Activated naive CD8-positive, alpha-beta T cell treated with anti-CD3 and anti-CD28 coated beads, Interleukin-2, amount 50 U/mL, for 24 hours (primary cell): ENCODE measurements around the gene EXD3.
A peak's percentile ranks its signal among the peaks of the same experiment; 100 is the strongest.

ENCODE experiments used
- ATAC-seq: fragments of 150-1000 bp; cut with Tn5 transposase; one replicate; pipeline ENCODE4 v1.10.0; 2021
- DNase-seq: peaks from one replicate; pipeline ENCODE4 v3.0.0; 2021
- H3K27ac Mint-ChIP-seq: one replicate; pipeline ENCODE4 v1.8.0; 2021; ENCODE audit warnings: mild to moderate bottlenecking, mixed read lengths
- H3K27me3 Mint-ChIP-seq: one replicate; pipeline ENCODE4 v1.8.0; 2021; ENCODE audit warnings: mixed read lengths
- H3K36me3 Mint-ChIP-seq: one replicate; pipeline ENCODE4 v1.8.0; 2021; ENCODE audit warnings: low read depth, mixed read lengths
- H3K4me1 Mint-ChIP-seq: one replicate; pipeline ENCODE4 v1.8.0; 2021; ENCODE audit warnings: mixed read lengths
- H3K4me3 Mint-ChIP-seq: one replicate; pipeline ENCODE4 v1.8.0; 2021; ENCODE audit warnings: mild to moderate bottlenecking, moderate library complexity, mixed read lengths
- H3K9me3 Mint-ChIP-seq: one replicate; pipeline ENCODE4 v1.8.0; 2021; ENCODE audit warnings: mixed read lengths

The EXD3 gene

GRCh38 chr9:137295238-137295811, 127.6 kb downstream of the EXD3 start:
- Mint-ChIP-seq H3K36me3 (no peaks in the 10 kb centered on the region), H3K4me3 (peak overlapping the region; percentile 32), H3K27ac (no peak overlapping the region), H3K4me1 (peaks cover 13% of the 10 kb centered on the region), H3K9me3 (no peaks in the 10 kb centered on the region), H3K27me3 (peaks cover 45% of the 10 kb centered on the region)
- ATAC-seq: peak; percentile 75
- peak; percentile 71 for DNase-seq

- Mint-ChIP-seq H3K27ac (peak overlapping the region; percentile 54), H3K27me3 (peaks cover 42% of the 10 kb centered on the region), H3K4me1 (peaks cover 9% of the 10 kb centered on the region), H3K4me3 (peak overlapping the region; percentile 42), H3K36me3 (no peaks in the 10 kb centered on the region), H3K9me3 (no peaks in the 10 kb centered on the region)
- DNase-seq: no peak
- peak; percentile 17 for ATAC-seq
Measured at GRCh38 chr9:137294681-137295237, 128.2 kb downstream of the EXD3 start.

DNA sequence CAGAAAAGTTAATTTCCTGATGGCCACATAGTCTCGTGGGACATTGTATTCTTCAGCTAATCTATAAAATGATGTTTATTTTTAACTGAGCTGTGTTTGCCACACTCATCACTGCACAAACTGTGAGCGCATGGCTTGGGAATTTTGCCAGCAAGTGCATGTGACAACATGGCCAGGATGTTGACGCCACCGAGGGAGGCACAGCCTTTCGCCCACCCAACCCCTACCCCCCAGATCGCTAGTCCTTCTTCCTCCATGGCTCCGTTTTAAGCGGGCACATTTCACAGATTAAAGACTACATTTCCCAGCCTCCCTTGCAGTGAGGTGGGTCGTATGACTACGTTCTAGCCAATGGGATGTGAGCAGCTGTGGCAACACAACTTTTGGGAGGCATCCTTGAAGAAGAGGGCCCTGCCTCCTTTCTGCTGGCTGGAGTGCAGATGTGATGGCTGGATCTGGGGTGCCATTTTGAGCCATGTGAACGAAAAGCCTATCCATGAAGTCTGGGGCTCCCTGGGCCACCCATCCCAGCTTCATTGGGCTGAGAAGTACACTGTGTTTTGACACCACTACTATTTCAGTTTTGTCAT, 128.8 kb downstream of the EXD3 start:
- Mint-ChIP-seq H3K4me1 (peaks cover 9% of the 10 kb centered on the region), H3K27me3 (peaks cover 38% of the 10 kb centered on the region), H3K9me3 (no peaks in the 10 kb centered on the region), H3K36me3 (no peaks in the 10 kb centered on the region), H3K4me3 (peak overlapping the region; percentile 42), H3K27ac (peak overlapping the region; percentile 54)
- ATAC-seq (peak; percentile 68), DNase-seq (no peak)

- no peak overlapping the region for H3K4me3 Mint-ChIP-seq
- peaks cover 34% of the 10 kb centered on the region for H3K27me3 Mint-ChIP-seq
- H3K9me3 Mint-ChIP-seq: no peaks in the 10 kb centered on the region
- no peak for ATAC-seq
- no peak overlapping the region for H3K27ac Mint-ChIP-seq
- H3K4me1 Mint-ChIP-seq: peaks cover 9% of the 10 kb centered on the region
- no peaks in the 10 kb centered on the region for H3K36me3 Mint-ChIP-seq
- no peak for DNase-seq
Measured at GRCh38 chr9:137293482-137294090, 129.4 kb downstream of the EXD3 start.

- no peak overlapping the region for H3K4me3 Mint-ChIP-seq
- no peaks in the 10 kb centered on the region for H3K9me3 Mint-ChIP-seq
- DNase-seq (no peak), ATAC-seq (no peak)
- no peaks in the 10 kb centered on the region for H3K36me3 Mint-ChIP-seq
- H3K27ac Mint-ChIP-seq: no peak overlapping the region
- H3K27me3 Mint-ChIP-seq: peaks cover 32% of the 10 kb centered on the region
- H3K4me1 Mint-ChIP-seq: peaks cover 9% of the 10 kb centered on the region
Measured at GRCh38 chr9:137293094-137293481, 129.9 kb downstream of the EXD3 start.

- H3K27me3 Mint-ChIP-seq: peaks cover 15% of the 10 kb centered on the region
- no peak overlapping the region for H3K27ac Mint-ChIP-seq
- peaks cover 7% of the 10 kb centered on the region for H3K4me1 Mint-ChIP-seq
- H3K9me3 Mint-ChIP-seq: no peaks in the 10 kb centered on the region
- no peak for DNase-seq
- H3K36me3 Mint-ChIP-seq: no peaks in the 10 kb centered on the region
- no peak overlapping the region for H3K4me3 Mint-ChIP-seq
- ATAC-seq: peak; percentile 71
Measured at GRCh38 chr9:137286975-137287383, 136.0 kb downstream of the EXD3 start.

DNA sequence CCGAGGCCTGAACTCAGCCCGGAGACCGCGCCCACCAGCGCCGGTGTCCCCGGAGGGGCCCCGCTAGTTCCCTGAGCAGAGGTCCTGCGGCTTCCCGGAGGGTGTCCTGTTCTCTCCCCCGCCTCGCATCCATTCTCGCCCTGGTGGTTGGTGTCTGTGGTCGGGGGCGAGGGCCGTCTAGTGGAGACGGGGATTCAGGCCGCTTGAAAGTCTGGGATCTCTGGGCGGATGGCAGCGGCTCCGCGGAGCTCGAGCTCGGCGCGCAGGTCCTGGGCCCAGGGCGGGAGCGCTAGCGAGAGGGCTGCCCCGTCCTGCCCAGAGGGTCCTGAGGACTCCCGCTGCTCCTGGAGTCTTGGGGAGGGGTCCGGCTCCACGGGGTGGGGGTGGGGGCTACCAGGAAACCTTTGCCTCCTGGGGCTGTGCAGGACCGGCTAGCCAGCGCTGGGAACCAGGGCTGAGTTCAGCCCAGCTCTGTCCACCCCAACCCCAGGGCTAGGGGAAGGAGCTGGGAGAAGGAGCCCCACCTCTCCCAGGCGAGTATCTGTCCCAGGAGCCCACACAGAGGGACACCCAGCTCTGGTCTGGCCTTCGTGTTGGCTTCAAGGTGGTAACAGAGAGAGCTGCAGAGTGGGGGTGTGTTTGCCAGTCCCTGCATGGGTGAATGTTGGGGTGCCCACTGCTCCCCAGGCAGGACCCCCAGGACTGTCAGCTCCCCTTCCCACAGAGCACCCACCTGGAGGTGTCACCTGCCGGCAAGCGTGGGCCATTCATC, 141.4 kb downstream of the EXD3 start:
- Mint-ChIP-seq H3K27ac (no peak overlapping the region), H3K27me3 (peaks cover 12% of the 10 kb centered on the region), H3K4me3 (no peak overlapping the region), H3K9me3 (no peaks in the 10 kb centered on the region), H3K36me3 (no peaks in the 10 kb centered on the region), H3K4me1 (peaks cover 9% of the 10 kb centered on the region)
- ATAC-seq (no peak), DNase-seq (no peak)

DNA sequence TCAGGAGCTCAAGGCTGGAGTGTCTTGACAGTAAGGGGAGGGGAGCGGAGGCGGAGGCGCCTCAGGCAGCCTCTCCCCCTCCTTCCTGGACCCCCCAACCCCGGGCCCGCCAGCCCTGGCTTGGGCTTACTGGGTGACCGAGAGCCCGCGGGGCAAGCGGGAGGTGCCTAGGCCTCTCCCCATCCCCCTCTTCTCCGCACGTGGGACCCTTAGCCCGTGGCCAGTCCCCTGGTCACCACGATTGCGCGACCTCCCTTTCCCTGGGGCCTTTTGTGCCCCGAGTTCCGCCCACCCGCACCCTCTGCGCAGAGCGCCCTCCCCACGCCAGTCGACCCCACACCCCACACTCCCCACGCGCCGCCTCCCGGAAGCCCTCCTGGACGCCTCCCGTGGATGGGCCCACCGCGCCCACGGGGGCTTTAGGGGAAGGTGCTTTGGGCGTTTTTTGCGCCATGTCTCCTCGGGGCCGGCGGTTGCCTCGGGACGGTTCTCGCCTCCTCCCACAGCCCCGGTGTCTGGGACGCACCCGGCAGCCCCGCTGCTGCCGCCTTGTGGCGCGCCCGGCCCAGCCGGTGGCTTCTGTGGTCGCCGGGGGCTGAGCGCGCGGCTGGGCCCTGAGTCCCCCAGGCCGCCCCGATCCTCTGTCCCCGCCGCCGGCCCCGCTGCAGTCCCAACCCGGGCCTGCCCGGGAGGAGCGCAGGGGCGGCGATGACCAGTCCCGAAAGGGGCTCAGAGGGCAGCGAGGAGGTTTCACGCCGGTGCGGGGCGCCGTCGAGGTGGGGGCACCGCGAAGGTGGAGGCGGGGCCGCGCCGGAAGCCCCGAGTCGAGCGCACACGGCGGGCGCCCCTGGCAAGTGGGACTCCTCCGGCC, 142.3 kb downstream of the EXD3 start:
- DNase-seq: no peak

GRCh38 chr9:137279741-137280473, 143.1 kb downstream of the EXD3 start:
- Mint-ChIP-seq H3K27ac (no peak overlapping the region), H3K4me3 (no peak overlapping the region)
- ATAC-seq: no peak

More for the DNA sequence above, 142.3 kb downstream of the EXD3 start:
- H3K4me1 Mint-ChIP-seq: peaks cover 12% of the 10 kb centered on the region
- no peak overlapping the region for H3K4me3 Mint-ChIP-seq
- H3K27me3 Mint-ChIP-seq: peaks cover 12% of the 10 kb centered on the region
- H3K9me3 Mint-ChIP-seq: no peaks in the 10 kb centered on the region
- ATAC-seq: no peak
- no peaks in the 10 kb centered on the region for H3K36me3 Mint-ChIP-seq
- H3K27ac Mint-ChIP-seq: no peak overlapping the region

DNA sequence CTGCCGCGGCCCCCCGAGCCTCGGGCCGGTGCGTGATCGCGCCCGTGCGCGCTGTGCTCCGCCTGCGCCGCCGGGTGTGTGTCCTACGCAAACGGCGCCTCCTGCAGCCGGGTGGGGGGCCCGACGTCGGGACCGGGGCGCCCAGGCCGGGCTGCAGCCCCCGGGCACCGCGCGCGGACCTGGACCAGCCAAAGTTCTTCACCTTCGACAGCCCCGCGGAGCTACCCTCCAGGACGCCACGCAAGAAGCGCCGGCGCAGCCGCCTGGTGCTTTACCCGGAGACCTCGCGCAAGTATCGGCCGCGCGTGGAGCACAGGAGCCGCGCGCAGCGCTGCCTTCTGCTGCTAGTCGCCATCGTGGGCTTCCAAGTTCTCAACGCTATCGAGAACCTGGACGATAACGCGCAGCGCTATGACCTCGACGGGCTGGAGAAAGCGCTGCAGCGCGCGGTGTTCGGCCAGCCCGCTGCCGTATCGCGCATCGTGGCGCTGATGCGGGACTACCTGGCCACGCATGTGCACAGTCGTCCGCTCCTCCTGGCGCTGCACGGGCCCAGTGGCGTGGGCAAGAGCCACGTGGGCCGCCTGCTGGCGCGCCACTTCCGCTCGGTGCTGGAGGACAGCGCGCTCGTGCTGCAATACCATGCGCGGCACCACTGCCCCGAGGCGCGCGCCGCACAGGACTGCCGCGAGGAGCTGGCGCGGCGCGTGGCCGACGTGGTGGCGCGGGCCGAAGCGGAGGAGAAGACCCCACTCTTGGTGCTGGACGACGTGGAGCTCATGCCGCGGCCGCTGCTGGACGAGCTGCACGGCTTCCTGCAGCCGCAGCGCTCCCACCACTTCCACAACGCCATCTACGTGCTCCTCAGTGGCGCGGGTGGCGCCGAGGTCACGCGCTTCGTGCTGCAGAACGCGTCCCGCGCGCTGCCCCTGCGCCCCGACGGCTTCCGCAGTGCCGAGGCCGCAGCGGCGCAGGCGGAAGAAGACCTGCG, 143.9 kb downstream of the EXD3 start:
- Mint-ChIP-seq H3K27ac (no peak overlapping the region), H3K27me3 (peaks cover 7% of the 10 kb centered on the region), H3K36me3 (no peaks in the 10 kb centered on the region), H3K4me3 (no peak overlapping the region), H3K4me1 (peaks cover 19% of the 10 kb centered on the region), H3K9me3 (no peaks in the 10 kb centered on the region)
- ATAC-seq (no peak), DNase-seq (no peak)

More at GRCh38 chr9:137279741-137280473, 143.1 kb downstream of the EXD3 start:
- Mint-ChIP-seq H3K27me3 (peaks cover 7% of the 10 kb centered on the region), H3K4me1 (peaks cover 17% of the 10 kb centered on the region), H3K9me3 (no peaks in the 10 kb centered on the region), H3K36me3 (no peaks in the 10 kb centered on the region)
- no peak for DNase-seq

- H3K36me3 Mint-ChIP-seq: no peaks in the 10 kb centered on the region
- ATAC-seq (no peak), DNase-seq (no peak)
- H3K4me3 Mint-ChIP-seq: peak overlapping the region; percentile 79
- H3K9me3 Mint-ChIP-seq: no peaks in the 10 kb centered on the region
- H3K27ac Mint-ChIP-seq: no peak overlapping the region
- H3K4me1 Mint-ChIP-seq: peaks cover 19% of the 10 kb centered on the region
- H3K27me3 Mint-ChIP-seq: peaks cover 4% of the 10 kb centered on the region
Measured at GRCh38 chr9:137278061-137278701, 144.8 kb downstream of the EXD3 start.

GRCh38 chr9:137277329-137278041, 145.5 kb downstream of the EXD3 start, which contains the start of gene TOR4A:
Gene TOR4A, plus strand, starts transcription at chr9:137277726. Its CDS starts 964 bp downstream, at chr9:137278690.
- Mint-ChIP-seq H3K27me3 (peaks cover 1% of the 10 kb centered on the region), H3K27ac (peak within 1 kb of the TSS; percentile 67)
- DNase-seq: peak; percentile 69

More at GRCh38 chr9:137277329-137278041, 145.5 kb downstream of the EXD3 start, which contains the start of gene TOR4A:
- H3K9me3 Mint-ChIP-seq: no peaks in the 10 kb centered on the region
- peak; percentile 73 for ATAC-seq
- H3K4me1 Mint-ChIP-seq: peaks cover 17% of the 10 kb centered on the region
- H3K36me3 Mint-ChIP-seq: no peaks in the 10 kb centered on the region
- H3K4me3 Mint-ChIP-seq: peak within 1 kb of the TSS; percentile 79
